HG02678 (cell line): Measurements from ENCODE around the gene NXPE1.

Experiments used
- ATAC-seq: cut with Tn5 transposase; IDR thresholded peaks from one replicate; pipeline ENCODE4 v1.9.1; 2021; ENCODE audit warnings: mild to moderate bottlenecking, moderate library complexity; ENCODE audit not compliant: unreplicated experiment

NXPE1 gene

GRCh38 chr11:114563077-114563476, 3.4 kb upstream of the NXPE1 start:
- ATAC-seq = no peak

GRCh38 chr11:114562166-114562916, 2.7 kb upstream of the NXPE1 start:
- no peak for ATAC-seq

- no peak for ATAC-seq
Measured at GRCh38 chr11:114556135-114556534, 3.5 kb downstream of the NXPE1 start.

- ATAC-seq = no peak
Measured at GRCh38 chr11:114553642-114554041, 6.0 kb downstream of the NXPE1 start.

- no peak for ATAC-seq
Measured at GRCh38 chr11:114551060-114551459, 8.6 kb downstream of the NXPE1 start.

GRCh38 chr11:114525682-114526081, 34.0 kb downstream of the NXPE1 start:
- no peak for ATAC-seq

GRCh38 chr11:114524122-114524521, 35.6 kb downstream of the NXPE1 start:
- ATAC-seq = no peak

GRCh38 chr11:114522818-114523217, 36.9 kb downstream of the NXPE1 start:
- no peak for ATAC-seq

GRCh38 chr11:114511538-114511937, 48.1 kb downstream of the NXPE1 start:
- no peak for ATAC-seq

GRCh38 chr11:114511079-114511478, 48.6 kb downstream of the NXPE1 start:
- ATAC-seq = no peak

DNA sequence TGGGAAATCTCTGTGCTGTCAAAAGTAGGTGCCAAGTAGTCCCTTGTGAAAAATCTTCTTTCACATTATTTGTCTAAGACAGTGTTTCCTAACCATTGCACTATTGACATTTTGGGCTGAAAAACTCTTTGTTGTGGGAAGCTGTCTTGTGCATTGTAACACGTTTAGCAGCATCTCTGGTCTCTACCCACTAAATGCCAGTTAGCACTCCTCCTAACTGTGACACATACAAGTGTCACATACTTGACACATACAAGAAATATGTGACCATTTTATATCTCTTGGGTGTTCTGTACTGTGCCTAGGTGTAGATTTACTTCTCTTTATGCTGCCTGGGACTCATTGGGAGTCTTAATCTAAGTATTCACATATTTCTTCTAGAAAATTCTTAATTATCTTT, 57.8 kb downstream of the NXPE1 start:
- ATAC-seq = no peak

DNA sequence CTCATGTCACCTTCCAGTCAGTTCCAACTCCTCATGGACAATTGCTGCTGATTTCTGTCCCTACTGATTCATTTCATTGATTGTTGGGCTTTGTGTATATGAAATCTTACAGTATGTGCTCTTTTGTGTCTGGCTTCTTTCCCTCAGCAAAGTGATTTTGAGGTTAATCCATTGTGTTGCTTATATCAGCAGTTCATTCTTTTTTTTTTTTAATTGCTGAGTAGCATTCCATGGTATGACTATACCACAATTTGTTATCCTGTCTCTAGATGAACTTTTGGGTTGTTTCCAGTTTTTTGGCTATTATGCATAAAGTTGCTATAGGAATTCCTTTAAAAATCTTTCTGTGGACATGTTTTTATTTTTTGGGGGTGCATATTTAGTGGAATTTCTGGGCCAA, 59.9 kb downstream of the NXPE1 start:
- no peak for ATAC-seq

DNA sequence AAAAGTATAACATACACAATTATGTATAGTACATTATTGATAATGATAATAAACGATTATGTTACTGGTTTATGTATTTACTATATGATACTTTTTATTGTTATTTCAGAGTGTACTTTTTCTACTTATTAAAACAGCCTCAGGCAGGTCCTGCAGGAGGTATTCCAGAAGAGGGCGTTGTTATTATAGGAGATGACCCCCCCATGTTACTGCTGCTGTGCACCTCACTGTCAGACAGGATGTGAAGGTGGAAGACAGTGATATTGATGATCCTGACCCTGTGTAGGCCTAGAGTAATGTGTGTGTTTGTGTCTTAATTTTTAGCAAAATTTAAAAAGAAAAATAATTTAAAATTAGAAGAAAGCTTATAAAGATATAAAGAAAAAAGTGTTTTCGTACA, 62.8 kb downstream of the NXPE1 start:
- ATAC-seq = no peak

- ATAC-seq = no peak
Measured at GRCh38 chr11:114483929-114484328, 75.8 kb downstream of the NXPE1 start.

DNA sequence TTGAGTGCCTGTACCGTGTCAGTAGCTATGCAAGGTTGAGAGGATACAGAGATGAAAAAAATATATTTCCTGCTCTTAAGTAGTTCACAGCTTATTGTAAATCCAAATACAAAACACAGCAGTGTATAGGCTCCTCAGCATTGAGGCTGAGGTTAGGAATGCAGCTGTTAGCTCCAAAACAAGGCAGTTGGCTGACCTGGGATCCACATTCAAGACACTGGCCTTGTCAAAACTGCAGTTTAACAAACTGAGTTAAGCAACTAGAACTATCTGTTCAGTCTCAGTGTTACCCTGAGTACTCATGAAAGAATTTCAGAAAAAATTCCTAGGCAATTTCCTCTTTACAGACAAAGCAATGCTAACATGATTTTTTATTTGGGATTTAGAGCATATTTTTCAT, 77.6 kb downstream of the NXPE1 start:
- no peak for ATAC-seq

DNA sequence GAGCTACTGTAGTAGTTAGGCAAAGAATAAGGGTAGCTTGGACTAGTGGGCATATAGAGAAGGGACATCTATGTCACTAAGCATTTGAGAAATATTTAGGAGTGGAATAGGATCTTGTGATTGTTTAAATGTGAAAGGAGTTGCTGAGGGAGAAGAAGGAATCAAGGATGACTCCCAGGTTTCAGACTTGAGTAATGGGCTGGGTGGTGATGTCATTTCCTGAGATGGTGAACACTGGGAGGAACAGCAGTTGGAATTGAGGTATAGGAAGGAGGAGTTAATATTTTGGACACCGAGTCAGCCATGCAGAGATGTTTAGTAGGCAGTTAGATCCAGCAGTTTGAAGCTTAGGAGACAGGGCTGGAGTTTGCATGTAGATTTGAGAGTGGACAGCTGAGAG, 80.3 kb downstream of the NXPE1 start:
- no peak for ATAC-seq

- no peak for ATAC-seq
Measured at GRCh38 chr11:114478768-114479167, 80.9 kb downstream of the NXPE1 start.

- ATAC-seq = no peak
Measured at GRCh38 chr11:114478001-114478410, 81.7 kb downstream of the NXPE1 start.

GRCh38 chr11:114472661-114473060, 87.0 kb downstream of the NXPE1 start:
- no peak for ATAC-seq
